ENCODE data around the gene PTPRM. TPM values are rescaled to one million over a fixed set of nuclear protein-coding genes. Genes with fewer than 3 reads are reported as not detected.

Gene PTPRM
- total RNA-seq, 1 experiment from 2014 or later: 45.6 TPM

- Histone ChIP-seq H4K20me1 (ENCODE audit: low read length) (no peaks in the 10 kb centered on the region), H2AFZ (ENCODE audit: low read length) (no peak overlapping the region), H3K27ac (ENCODE audit: low read length) (0 out of 2 replicates have a peak overlapping the region, but pooled peaks have one; percentile 7), H3K36me3 (ENCODE audit: low read depth, low read length) (no peaks in the 10 kb centered on the region), H3K9me2 (replicated peaks; ENCODE audit: low read length) (no peaks in the 10 kb centered on the region), H3K79me2 (ENCODE audit: low read length) (no peaks in the 10 kb centered on the region), H3K9me3 (ENCODE audit: low read length) (no peaks in the 10 kb centered on the region), H3F3A (ENCODE audit: low read length, unreplicated experiment) (no peaks in the 10 kb centered on the region), H3K4me3 (ENCODE audit: low read length) (no peak overlapping the region), H3K4me1 (ENCODE audit: insufficient read depth, low read length) (peaks cover 16% of the 10 kb centered on the region), H3K4me2 (ENCODE audit: low read length) (no peak overlapping the region), H3K27me3 (ENCODE audit: low read length) (no peaks in the 10 kb centered on the region), H3K9ac (ENCODE audit: low read length) (no peak overlapping the region)
- ChIA-PET POLR2A (ENCODE audit: unreplicated experiment) (no interaction called here), CTCF (interaction anchor here (0.7 kb wide), 1 partner anchor 491 kb away, joined by 3 read pairs; no protein-coding TSS in a partner anchor)
- TF ChIP-seq EZH2phosphoT487 (IDR thresholded peaks at IDR 0.05; ENCODE audit: borderline replicate concordance, low read length): no peak
- TF ChIP-seq EZH2 (IDR thresholded peaks at IDR 0.05; ENCODE audit: low read length, unreplicated experiment): no peak
- TF ChIP-seq CTCF (conservative IDR thresholded peaks at IDR 0.05; ENCODE audit: low read depth, low read length): no peak
- intact Hi-C loops (cut with micrococcal nuclease): no loop called here
- BruUV-seq (replicated peaks): no TSS peak
- ATAC-seq (no peak), DNase-seq (peak; percentile 41)
These were observed 331.1 kb downstream of the PTPRM start for GRCh38 chr18:7898181-7898580.

- H3K9me2 ChIP-seq (replicated peaks; ENCODE audit: low read length): no peaks in the 10 kb centered on the region
- ChIA-PET CTCF (no interaction called here), POLR2A (ENCODE audit: unreplicated experiment) (no interaction called here)
- no peaks in the 10 kb centered on the region for H4K20me1 ChIP-seq (ENCODE audit: low read length)
- H3F3A ChIP-seq (ENCODE audit: low read length, unreplicated experiment): no peaks in the 10 kb centered on the region
- H2AFZ ChIP-seq (ENCODE audit: low read length): no peak overlapping the region
- no TSS peak for BruUV-seq (replicated peaks)
- no peak overlapping the region for H3K4me2 ChIP-seq (ENCODE audit: low read length)
- DNase-seq (no peak), ATAC-seq (no peak)
- TF ChIP-seq EZH2 (IDR thresholded peaks at IDR 0.05; ENCODE audit: low read length, unreplicated experiment) (no peak), CTCF (conservative IDR thresholded peaks at IDR 0.05; ENCODE audit: low read depth, low read length) (no peak), EZH2phosphoT487 (IDR thresholded peaks at IDR 0.05; ENCODE audit: borderline replicate concordance, low read length) (no peak)
- intact Hi-C loops (cut with micrococcal nuclease): no loop called here
- H3K36me3 ChIP-seq (ENCODE audit: low read depth, low read length): no peaks in the 10 kb centered on the region
- H3K79me2 ChIP-seq (ENCODE audit: low read length): no peaks in the 10 kb centered on the region; the same call in 1 of the 2 replicates
- no peak overlapping the region for H3K4me3 ChIP-seq (ENCODE audit: low read length)
- H3K27ac ChIP-seq (ENCODE audit: low read length): no peak overlapping the region
- no peaks in the 10 kb centered on the region for H3K9me3 ChIP-seq (ENCODE audit: low read length)
- no peak overlapping the region for H3K9ac ChIP-seq (ENCODE audit: low read length)
- no peaks in the 10 kb centered on the region for H3K27me3 ChIP-seq (ENCODE audit: low read length)
- peaks cover 24% of the 10 kb centered on the region for H3K4me1 ChIP-seq (ENCODE audit: insufficient read depth, low read length)
These were observed 332.0 kb downstream of the PTPRM start for GRCh38 chr18:7899078-7899477.

- POLR2A ChIA-PET (ENCODE audit: unreplicated experiment): no interaction called here
- CTCF ChIA-PET: no interaction called here
- H3K9me3 ChIP-seq (ENCODE audit: low read length): no peaks in the 10 kb centered on the region
These were observed 333.0 kb downstream of the PTPRM start for GRCh38 chr18:7900091-7900490.

More at GRCh38 chr18:7900091-7900490, 333.0 kb downstream of the PTPRM start:
- no peak overlapping the region for H2AFZ ChIP-seq (ENCODE audit: low read length)
- H3K4me1 ChIP-seq (ENCODE audit: insufficient read depth, low read length): peaks cover 32% of the 10 kb centered on the region
- no peak overlapping the region for H3K9ac ChIP-seq (ENCODE audit: low read length)
- no peaks in the 10 kb centered on the region for H3K36me3 ChIP-seq (ENCODE audit: low read depth, low read length)
- no peaks in the 10 kb centered on the region for H3F3A ChIP-seq (ENCODE audit: low read length, unreplicated experiment)
- TF ChIP-seq EZH2 (IDR thresholded peaks at IDR 0.05; ENCODE audit: low read length, unreplicated experiment) (no peak), CTCF (conservative IDR thresholded peaks at IDR 0.05; ENCODE audit: low read depth, low read length) (no peak), EZH2phosphoT487 (IDR thresholded peaks at IDR 0.05; ENCODE audit: borderline replicate concordance, low read length) (no peak)
- intact Hi-C loops (cut with micrococcal nuclease): loop anchor here (5.0 kb wide), 1 partner anchor 182 kb away; no protein-coding TSS in a partner anchor
- no peaks in the 10 kb centered on the region for H3K27me3 ChIP-seq (ENCODE audit: low read length)
- H3K27ac ChIP-seq (ENCODE audit: low read length): no peak overlapping the region
- H4K20me1 ChIP-seq (ENCODE audit: low read length): no peaks in the 10 kb centered on the region
- H3K9me2 ChIP-seq (replicated peaks; ENCODE audit: low read length): no peaks in the 10 kb centered on the region
- DNase-seq (no peak), ATAC-seq (no peak)
- H3K4me2 ChIP-seq (ENCODE audit: low read length): no peak overlapping the region
- no peak overlapping the region for H3K4me3 ChIP-seq (ENCODE audit: low read length)
- no TSS peak for BruUV-seq (replicated peaks)
- no peaks in the 10 kb centered on the region; the same call in 1 of the 2 replicates for H3K79me2 ChIP-seq (ENCODE audit: low read length)
